Nephron (organoid): ENCODE data around the gene GOLGA6L9.
"Not testable (repeated sequence)": the region's sequence is repeated elsewhere in the genome, so short reads cannot be mapped to it uniquely, and the experiment has no call there.

Source experiments
- H3K27ac Mint-ChIP-seq, 3 experiments: 2 replicates each; pipeline ENCODE4 v1.8.0; 2020; ENCODE audit warnings: mixed read lengths in 3 of 3, mild to moderate bottlenecking in 2 of 3, moderate library complexity in 1 of 3
- H3K27me3 Mint-ChIP-seq: 2 replicates; pipeline ENCODE4 v1.8.0; 2021; ENCODE audit warnings: low read depth, mild to moderate bottlenecking, moderate library complexity, mixed read lengths
- H3K36me3 Mint-ChIP-seq: 2 replicates; pipeline ENCODE4 v1.8.0; 2020; ENCODE audit warnings: low read depth, mixed read lengths
- H3K4me1 Mint-ChIP-seq: 2 replicates; pipeline ENCODE4 v1.8.0; 2020; ENCODE audit warnings: mixed read lengths
- H3K4me3 Mint-ChIP-seq, 3 experiments: 2 replicates each; pipeline ENCODE4 v1.8.0; 2020; ENCODE audit warnings: mild to moderate bottlenecking in 3 of 3, mixed read lengths in 3 of 3, moderate library complexity in 2 of 3
- H3K9me3 Mint-ChIP-seq: 2 replicates; pipeline ENCODE4 v1.8.0; 2020; ENCODE audit warnings: mixed read lengths
- CTCF ChIP-seq, 3 experiments: fragments of 200-600 bp; sonication (generic); IDR thresholded peaks; one replicate each; pipeline ENCODE4 v1.5.0; 2021; ENCODE audit warnings: antibody characterized with exemption in 3 of 3; ENCODE audit not compliant: unreplicated experiment in 3 of 3

Gene GOLGA6L9

GRCh38 chr15:82468205-82468604, 38.6 kb downstream of the GOLGA6L9 start:
- H3K36me3 Mint-ChIP-seq, H3K27ac Mint-ChIP-seq: not testable (repeated sequence)

DNA sequence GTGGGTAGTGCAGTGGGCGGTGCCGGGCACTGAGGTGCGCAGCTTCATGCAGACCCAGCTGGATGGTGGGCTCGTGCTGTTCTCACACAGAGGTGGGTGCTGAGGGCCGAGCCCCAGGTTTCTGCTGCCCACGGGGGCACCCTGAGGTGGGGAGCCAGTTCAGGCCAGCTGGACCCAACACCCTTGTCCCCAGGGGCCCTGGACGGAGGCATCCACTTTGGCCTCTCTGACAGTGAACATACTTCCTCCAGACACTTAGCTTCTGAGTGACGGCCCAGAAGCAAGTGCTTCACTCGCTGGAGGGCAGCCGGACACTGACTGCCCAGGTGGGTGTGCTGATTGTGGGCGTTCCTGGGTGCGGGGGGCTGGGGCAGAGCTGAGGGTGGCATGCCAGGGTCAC, 39.8 kb downstream of the GOLGA6L9 start:
- H3K9me3 Mint-ChIP-seq, H3K27ac Mint-ChIP-seq, H3K36me3 Mint-ChIP-seq, H3K4me3 Mint-ChIP-seq, H3K27me3 Mint-ChIP-seq, H3K4me1 Mint-ChIP-seq: not testable (repeated sequence)

More at GRCh38 chr15:82468205-82468604, 38.6 kb downstream of the GOLGA6L9 start:
- TF ChIP-seq CTCF (IDR thresholded peaks at IDR 0.05; ENCODE audit: unreplicated experiment in 3 of 3), result peak; percentile 29 to 34 (median 31)
- not testable (repeated sequence) for H3K4me1 Mint-ChIP-seq, H3K4me3 Mint-ChIP-seq, H3K27me3 Mint-ChIP-seq, H3K9me3 Mint-ChIP-seq

- not testable (repeated sequence) for H3K36me3 Mint-ChIP-seq, H3K27me3 Mint-ChIP-seq, H3K4me1 Mint-ChIP-seq, H3K27ac Mint-ChIP-seq, H3K4me3 Mint-ChIP-seq, H3K9me3 Mint-ChIP-seq
These were observed 42.8 kb downstream of the GOLGA6L9 start for GRCh38 chr15:82472269-82472982.

DNA sequence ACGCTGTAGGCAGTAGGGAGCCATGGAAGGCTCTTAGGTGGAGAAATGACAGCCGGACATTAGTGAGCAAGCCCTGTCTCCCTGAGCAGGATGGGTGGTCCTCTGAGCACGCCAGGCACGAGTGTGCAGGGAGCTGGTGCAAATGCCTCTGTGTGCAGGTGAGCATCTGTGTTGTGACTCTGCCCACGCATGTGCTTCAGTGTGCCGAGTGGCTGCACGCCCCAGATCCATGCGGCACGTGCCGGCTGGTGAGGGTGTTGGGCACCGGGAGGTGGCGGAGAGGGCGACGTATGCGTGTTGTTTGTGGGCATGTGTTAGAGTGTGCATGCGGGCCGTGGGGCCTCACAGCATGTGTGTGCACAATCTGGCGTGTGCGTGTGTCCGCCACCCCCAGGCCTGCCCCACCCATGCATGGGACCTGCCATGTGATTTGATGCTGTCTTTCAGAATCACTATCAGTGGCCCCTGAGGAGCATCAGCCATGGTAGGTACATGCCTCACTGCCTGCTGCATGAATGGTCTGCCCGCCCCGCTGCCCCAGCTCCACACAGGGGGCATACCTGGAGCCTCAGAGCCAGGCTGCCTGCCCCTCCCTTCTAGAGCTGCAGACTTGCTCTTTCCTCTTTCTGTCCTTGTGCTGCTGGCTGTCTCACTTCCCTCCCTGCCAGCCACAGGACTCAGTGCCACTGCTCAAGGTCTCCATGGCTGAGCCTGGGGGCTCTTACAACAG, 45.1 kb downstream of the GOLGA6L9 start:
- H3K9me3 Mint-ChIP-seq, H3K27me3 Mint-ChIP-seq, H3K36me3 Mint-ChIP-seq, H3K27ac Mint-ChIP-seq, H3K4me1 Mint-ChIP-seq, H3K4me3 Mint-ChIP-seq: not testable (repeated sequence)

- H3K4me3 Mint-ChIP-seq, result not testable (repeated sequence)
These were observed 45.8 kb downstream of the GOLGA6L9 start for GRCh38 chr15:82475345-82475967.

GRCh38 chr15:82476697-82477342, 47.2 kb downstream of the GOLGA6L9 start:
- H3K9me3 Mint-ChIP-seq, H3K27ac Mint-ChIP-seq, H3K4me1 Mint-ChIP-seq: not testable (repeated sequence)

More at GRCh38 chr15:82475345-82475967, 45.8 kb downstream of the GOLGA6L9 start:
- not testable (repeated sequence) for H3K36me3 Mint-ChIP-seq, H3K4me1 Mint-ChIP-seq, H3K27me3 Mint-ChIP-seq, H3K9me3 Mint-ChIP-seq, H3K27ac Mint-ChIP-seq

DNA sequence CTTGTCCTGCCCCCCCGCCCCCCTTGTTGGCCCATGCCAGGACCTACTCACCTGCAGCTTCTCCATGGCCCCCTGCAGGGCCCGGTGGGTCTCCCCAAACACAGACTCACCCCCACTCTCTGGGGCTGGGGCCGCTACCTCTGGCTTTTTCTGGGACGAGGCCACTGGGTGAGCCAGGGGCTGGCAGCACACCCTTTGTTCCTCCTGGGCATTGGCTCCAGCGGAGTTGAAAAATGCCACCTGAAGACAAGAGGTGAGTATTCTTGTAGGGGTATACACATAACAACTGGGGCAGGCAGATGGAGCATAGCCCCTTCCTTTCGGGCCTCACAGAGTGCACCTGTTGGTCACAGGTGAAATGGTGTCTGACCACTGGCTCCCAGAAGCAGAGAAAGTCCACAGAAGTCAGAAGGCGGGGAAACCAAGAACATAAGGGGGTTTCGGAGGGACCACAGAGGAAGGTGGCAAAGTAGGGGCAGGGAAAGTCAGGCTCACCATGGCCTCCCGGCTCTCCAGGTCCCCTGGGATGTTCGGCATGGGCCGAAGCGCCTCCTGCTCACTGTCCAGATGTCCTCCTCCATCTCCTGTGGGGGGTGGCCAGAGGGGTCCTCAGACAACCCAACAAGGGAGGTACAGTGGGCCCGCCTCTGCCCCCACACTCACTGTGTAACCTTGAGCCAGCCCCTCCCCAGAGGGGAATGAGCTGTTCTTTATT, 47.9 kb downstream of the GOLGA6L9 start:
- H3K27ac Mint-ChIP-seq, H3K36me3 Mint-ChIP-seq, H3K27me3 Mint-ChIP-seq, H3K4me3 Mint-ChIP-seq, H3K9me3 Mint-ChIP-seq, H3K4me1 Mint-ChIP-seq: not testable (repeated sequence)

More at GRCh38 chr15:82476697-82477342, 47.2 kb downstream of the GOLGA6L9 start:
- not testable (repeated sequence) for H3K36me3 Mint-ChIP-seq, H3K4me3 Mint-ChIP-seq, H3K27me3 Mint-ChIP-seq
